Smooth muscle cell (in vitro differentiated cells): ENCODE results near the gene C19orf47. TPM values are rescaled to one million over a fixed set of nuclear protein-coding genes. Genes with fewer than 3 reads are reported as not detected.
A peak's percentile ranks its signal among the peaks of the same experiment; 100 is the strongest.

Experiments
- DNase-seq: peaks from one replicate; lab custom pipeline; 2025; ENCODE audit not compliant: unreplicated experiment; lab: John Stamatoyannopoulos, UW
- H2AFZ ChIP-seq: fragments of 200-600 bp; sonication (generic); 2 replicates; pipeline ENCODE4 v1.6.0; 2016; ENCODE audit warnings: antibody characterized with exemption, low read depth, mild to moderate bottlenecking
- H3F3A ChIP-seq: fragments of 200-600 bp; sonication (generic); 2 replicates; pipeline ENCODE4 v1.6.0; 2017; ENCODE audit warnings: antibody characterized with exemption, low read depth
- H3K27ac ChIP-seq: fragments of 200-600 bp; sonication (generic); 2 replicates; pipeline ENCODE4 v1.5.1; 2016; ENCODE audit warnings: low read depth, mild to moderate bottlenecking
- H3K27me3 ChIP-seq: fragments of 200-600 bp; sonication (generic); 2 replicates; pipeline ENCODE4 v1.6.1; 2016; ENCODE audit warnings: low read depth, mild to moderate bottlenecking
- H3K36me3 ChIP-seq: fragments of 200-600 bp; sonication (generic); 2 replicates; pipeline ENCODE4 v1.5.1; 2016; ENCODE audit warnings: low read depth
- H3K4me1 ChIP-seq: fragments of 200-600 bp; sonication (generic); 2 replicates; pipeline ENCODE4 v1.5.1; 2016; ENCODE audit warnings: low read depth
- H3K4me2 ChIP-seq: fragments of 200-600 bp; sonication (generic); 2 replicates; pipeline ENCODE4 v1.6.0; 2016; ENCODE audit warnings: mild to moderate bottlenecking
- H3K4me3 ChIP-seq: fragments of 200-600 bp; sonication (generic); 2 replicates; pipeline ENCODE4 v1.5.1; 2016; ENCODE audit warnings: mild to moderate bottlenecking
- H3K79me2 ChIP-seq: fragments of 200-600 bp; sonication (generic); 2 replicates; pipeline ENCODE4 v1.6.0; 2016; ENCODE audit warnings: low read depth, mild to moderate bottlenecking
- H3K9ac ChIP-seq: fragments of 200-600 bp; sonication (generic); 2 replicates; pipeline ENCODE4 v1.6.0; 2016; ENCODE audit warnings: low read depth
- H3K9me3 ChIP-seq: fragments of 200-600 bp; sonication (generic); replicated peaks from 2 replicates; pipeline ENCODE4 v1.5.1; 2016; ENCODE audit warnings: low read depth
- H4K20me1 ChIP-seq: fragments of 200-600 bp; sonication (generic); 2 replicates; pipeline ENCODE4 v1.6.0; 2016; ENCODE audit warnings: low read depth
- CTCF ChIP-seq: fragments of 200-600 bp; sonication (generic); IDR thresholded peaks from 2 replicates; pipeline ENCODE4 v1.5.1; 2017; ENCODE audit warnings: borderline replicate concordance, mild to moderate bottlenecking, antibody characterized with exemption; ENCODE audit not compliant: insufficient read depth, poor library complexity, severe bottlenecking
- WGBS: methylation state at CpG from one replicate; pipeline ENCODE4 v1.1.7; 2016; ENCODE audit warnings: low lambda C conversion rate; 5-methylcytosine and 5-hydroxymethylcytosine counted together
- polyA plus RNA-seq: library from polyadenylated mRNA; unstranded; fragments of >200 nt; fragmentation: Nextera tagmentation; extraction: Ambion mirVana; gene quantifications from 2 replicates; pipeline ENCODE4 v1.2.1, GENCODE V29; 2016
- total RNA-seq: library from RNA; depleted of rRNA; stranded (reverse); fragments of >200 nt; gene quantifications from 2 replicates; pipeline ENCODE4 v1.2.3, GENCODE V29; 2014

The C19orf47 gene
- total and polyA plus RNA-seq, 2 experiments from 2014 or later = 6.3 to 9.3 TPM

- 91% methylated on average over 7 of the region's 7 CpGs for WGBS
- TF ChIP-seq CTCF = no peak
- no peak overlapping the region for H3K9ac ChIP-seq
These were observed 3.8 kb downstream of the C19orf47 start for GRCh38 chr19:40344422-40344821.

GRCh38 chr19:40342644-40343311 lies 5.4 kb downstream of the C19orf47 start:
- WGBS = 95% methylated on average over 11 of the region's 11 CpGs
- Histone ChIP-seq H3K9ac (no peak overlapping the region), H3K79me2 (peaks cover 57% of the 10 kb centered on the region)

More at GRCh38 chr19:40344422-40344821, 3.8 kb downstream of the C19orf47 start:
- H3K9me3 ChIP-seq = no peaks in the 10 kb centered on the region
- no peaks in the 10 kb centered on the region for H3F3A ChIP-seq
- no peak for DNase-seq
- peaks cover 6% of the 10 kb centered on the region for H4K20me1 ChIP-seq
- no peaks in the 10 kb centered on the region for H3K36me3 ChIP-seq
- no peak overlapping the region for H3K4me2 ChIP-seq
- H3K79me2 ChIP-seq = peaks cover 60% of the 10 kb centered on the region
- no peak overlapping the region for H3K27ac ChIP-seq
- no peaks in the 10 kb centered on the region for H3K27me3 ChIP-seq
- no peak overlapping the region for H3K4me3 ChIP-seq
- no peak overlapping the region for H2AFZ ChIP-seq
- H3K4me1 ChIP-seq = peaks cover 9% of the 10 kb centered on the region

GRCh38 chr19:40341601-40342482 lies 6.4 kb downstream of the C19orf47 start:
- 79% methylated on average over 9 of the region's 9 CpGs for WGBS
- Histone ChIP-seq H2AFZ (no peak overlapping the region), H3K9ac (no peak overlapping the region), H3K27me3 (no peaks in the 10 kb centered on the region), H3K4me2 (no peak overlapping the region), H3K4me1 (no peaks in the 10 kb centered on the region), H3K4me3 (no peak overlapping the region), H3K79me2 (peaks cover 54% of the 10 kb centered on the region), H3K27ac (peak overlapping the region; percentile 47), H3K36me3 (peaks cover 6% of the 10 kb centered on the region), H4K20me1 (peaks cover 13% of the 10 kb centered on the region), H3F3A (no peaks in the 10 kb centered on the region), H3K9me3 (no peaks in the 10 kb centered on the region)
- TF ChIP-seq CTCF = no peak
- DNase-seq = no peak

More at GRCh38 chr19:40342644-40343311, 5.4 kb downstream of the C19orf47 start:
- H3K36me3 ChIP-seq = peaks cover 6% of the 10 kb centered on the region
- H3K4me2 ChIP-seq = no peak overlapping the region
- H4K20me1 ChIP-seq = peaks cover 11% of the 10 kb centered on the region
- H3F3A ChIP-seq = no peaks in the 10 kb centered on the region
- H3K4me3 ChIP-seq = no peak overlapping the region
- H3K27me3 ChIP-seq = no peaks in the 10 kb centered on the region
- TF ChIP-seq CTCF = no peak
- H3K4me1 ChIP-seq = peaks cover 5% of the 10 kb centered on the region
- no peak overlapping the region for H3K27ac ChIP-seq
- DNase-seq = no peak
- no peaks in the 10 kb centered on the region for H3K9me3 ChIP-seq
- no peak overlapping the region for H2AFZ ChIP-seq
